RWPE2 (cell line): Measurements from ENCODE around the gene TTI1.

Experiments
- ATAC-seq: fragments of 200-7000 bp; cut with Tn5 transposase; 3 replicates; pipeline ENCODE4 v1.9.1; 2021; ENCODE audit warnings: low read depth
- DNase-seq: peaks from one replicate; pipeline ENCODE4 v3.0.0-alpha.2; 2020; ENCODE audit warnings: low spot score
- H3K27ac ChIP-seq: fragments of 450-650 bp; 2 replicates; pipeline ENCODE4 v1.5.1; 2017; ENCODE audit warnings: mild to moderate bottlenecking; ENCODE audit not compliant: poor library complexity, severe bottlenecking
- H3K27me3 ChIP-seq: fragments of 250-450 bp; sonication (Bioruptor Pico); 2 replicates; pipeline ENCODE4 v1.5.1; 2021; ENCODE audit warnings: mild to moderate bottlenecking, moderate library complexity; ENCODE audit not compliant: insufficient read depth, poor library complexity, severe bottlenecking
- H3K36me3 ChIP-seq: fragments of 250-450 bp; sonication (Bioruptor Pico); 2 replicates; pipeline ENCODE4 v1.5.1; 2020; ENCODE audit warnings: low read depth, mild to moderate bottlenecking, moderate library complexity
- H3K4me1 ChIP-seq: fragments of 250-450 bp; sonication (Bioruptor Pico); 2 replicates; pipeline ENCODE4 v1.5.1; 2021; ENCODE audit warnings: mild to moderate bottlenecking, moderate library complexity; ENCODE audit not compliant: insufficient read depth, poor library complexity, severe bottlenecking
- H3K4me3 ChIP-seq: fragments of 250-450 bp; sonication (Bioruptor Pico); 2 replicates; pipeline ENCODE4 v1.5.1; 2021; ENCODE audit warnings: mild to moderate bottlenecking, moderate library complexity; ENCODE audit not compliant: severe bottlenecking
- H3K9me3 ChIP-seq: fragments of 250-450 bp; sonication (Bioruptor Pico); 2 replicates; pipeline ENCODE4 v1.5.1; 2021; ENCODE audit warnings: mild to moderate bottlenecking, moderate library complexity; ENCODE audit not compliant: severe bottlenecking
- TF ChIP-seq, protein P1 (sequence below): fragments of 450-650 bp; IDR thresholded peaks from one replicate; pipeline ENCODE4 v1.5.1; 2017; ENCODE audit warnings: mild to moderate bottlenecking, moderate library complexity; ENCODE audit not compliant: poor library complexity, severe bottlenecking

Gene TTI1

DNA sequence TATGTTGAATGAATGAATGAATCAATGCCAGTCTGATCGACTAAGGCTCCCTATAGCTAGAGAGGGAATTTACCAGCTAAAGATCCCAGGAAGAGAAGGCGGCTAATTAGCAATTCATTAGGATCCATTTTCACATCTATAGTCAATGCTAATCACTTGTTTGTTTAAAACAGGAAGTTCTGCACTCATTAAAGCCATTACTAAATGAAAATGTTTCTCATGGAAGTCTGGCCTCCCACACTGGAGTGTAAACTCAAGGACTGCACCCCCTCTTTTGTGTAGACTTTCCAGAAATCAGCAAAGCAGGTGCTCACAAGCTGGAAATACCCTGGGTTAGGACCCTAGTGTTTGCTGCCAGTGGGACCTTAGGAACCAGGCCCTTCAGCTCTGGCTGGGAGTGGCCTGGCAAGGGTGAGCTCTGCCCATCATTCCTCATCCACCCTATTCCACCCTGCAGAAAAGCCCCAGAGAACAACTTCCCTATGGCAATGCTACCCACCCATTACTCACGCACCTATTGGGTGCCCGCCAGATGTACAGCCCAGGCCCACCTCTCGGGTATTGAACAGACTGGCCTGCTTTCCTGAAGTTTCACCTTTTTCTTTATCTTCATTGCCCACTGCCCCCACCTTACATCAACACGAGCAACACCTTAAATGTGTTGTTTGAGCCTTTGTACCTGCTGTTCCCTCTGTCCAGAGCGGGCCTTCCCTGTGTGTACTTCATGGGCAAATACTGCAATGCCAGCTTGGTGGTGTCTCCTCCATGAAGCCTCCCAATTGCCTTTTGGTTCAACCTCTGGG is 60.8 kb downstream of the TTI1 start:
- DNase-seq: peak; percentile 68
- H3K9me3 ChIP-seq: peaks cover 10% of the 10 kb centered on the region
- H3K27me3 ChIP-seq: peaks cover 4% of the 10 kb centered on the region
- TF ChIP-seq, protein P1, sequence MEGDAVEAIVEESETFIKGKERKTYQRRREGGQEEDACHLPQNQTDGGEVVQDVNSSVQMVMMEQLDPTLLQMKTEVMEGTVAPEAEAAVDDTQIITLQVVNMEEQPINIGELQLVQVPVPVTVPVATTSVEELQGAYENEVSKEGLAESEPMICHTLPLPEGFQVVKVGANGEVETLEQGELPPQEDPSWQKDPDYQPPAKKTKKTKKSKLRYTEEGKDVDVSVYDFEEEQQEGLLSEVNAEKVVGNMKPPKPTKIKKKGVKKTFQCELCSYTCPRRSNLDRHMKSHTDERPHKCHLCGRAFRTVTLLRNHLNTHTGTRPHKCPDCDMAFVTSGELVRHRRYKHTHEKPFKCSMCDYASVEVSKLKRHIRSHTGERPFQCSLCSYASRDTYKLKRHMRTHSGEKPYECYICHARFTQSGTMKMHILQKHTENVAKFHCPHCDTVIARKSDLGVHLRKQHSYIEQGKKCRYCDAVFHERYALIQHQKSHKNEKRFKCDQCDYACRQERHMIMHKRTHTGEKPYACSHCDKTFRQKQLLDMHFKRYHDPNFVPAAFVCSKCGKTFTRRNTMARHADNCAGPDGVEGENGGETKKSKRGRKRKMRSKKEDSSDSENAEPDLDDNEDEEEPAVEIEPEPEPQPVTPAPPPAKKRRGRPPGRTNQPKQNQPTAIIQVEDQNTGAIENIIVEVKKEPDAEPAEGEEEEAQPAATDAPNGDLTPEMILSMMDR: no peak
- ATAC-seq: no peak
- no peak overlapping the region for H3K4me3 ChIP-seq
- no peaks in the 10 kb centered on the region for H3K36me3 ChIP-seq
- H3K4me1 ChIP-seq: peaks cover 3% of the 10 kb centered on the region
- no peak overlapping the region for H3K27ac ChIP-seq

GRCh38 chr20:37971561-37972127 is 61.6 kb downstream of the TTI1 start:
- H3K4me1 ChIP-seq: peaks cover 3% of the 10 kb centered on the region
- TF ChIP-seq, protein P1: no peak
- ATAC-seq (no peak), DNase-seq (peak; percentile 56)
- H3K27ac ChIP-seq: no peak overlapping the region
- no peaks in the 10 kb centered on the region for H3K36me3 ChIP-seq
- peaks cover 11% of the 10 kb centered on the region for H3K9me3 ChIP-seq
- peaks cover 8% of the 10 kb centered on the region for H3K27me3 ChIP-seq
- H3K4me3 ChIP-seq: no peak overlapping the region

- Histone ChIP-seq H3K9me3 (peaks cover 11% of the 10 kb centered on the region), H3K27ac (no peak overlapping the region), H3K4me1 (peaks cover 3% of the 10 kb centered on the region), H3K36me3 (no peaks in the 10 kb centered on the region), H3K27me3 (peaks cover 8% of the 10 kb centered on the region), H3K4me3 (no peak overlapping the region)
- ATAC-seq (no peak), DNase-seq (peak; percentile 65)
- TF ChIP-seq, protein P1: no peak
Measured at GRCh38 chr20:37970856-37971245, 62.4 kb downstream of the TTI1 start.

DNA sequence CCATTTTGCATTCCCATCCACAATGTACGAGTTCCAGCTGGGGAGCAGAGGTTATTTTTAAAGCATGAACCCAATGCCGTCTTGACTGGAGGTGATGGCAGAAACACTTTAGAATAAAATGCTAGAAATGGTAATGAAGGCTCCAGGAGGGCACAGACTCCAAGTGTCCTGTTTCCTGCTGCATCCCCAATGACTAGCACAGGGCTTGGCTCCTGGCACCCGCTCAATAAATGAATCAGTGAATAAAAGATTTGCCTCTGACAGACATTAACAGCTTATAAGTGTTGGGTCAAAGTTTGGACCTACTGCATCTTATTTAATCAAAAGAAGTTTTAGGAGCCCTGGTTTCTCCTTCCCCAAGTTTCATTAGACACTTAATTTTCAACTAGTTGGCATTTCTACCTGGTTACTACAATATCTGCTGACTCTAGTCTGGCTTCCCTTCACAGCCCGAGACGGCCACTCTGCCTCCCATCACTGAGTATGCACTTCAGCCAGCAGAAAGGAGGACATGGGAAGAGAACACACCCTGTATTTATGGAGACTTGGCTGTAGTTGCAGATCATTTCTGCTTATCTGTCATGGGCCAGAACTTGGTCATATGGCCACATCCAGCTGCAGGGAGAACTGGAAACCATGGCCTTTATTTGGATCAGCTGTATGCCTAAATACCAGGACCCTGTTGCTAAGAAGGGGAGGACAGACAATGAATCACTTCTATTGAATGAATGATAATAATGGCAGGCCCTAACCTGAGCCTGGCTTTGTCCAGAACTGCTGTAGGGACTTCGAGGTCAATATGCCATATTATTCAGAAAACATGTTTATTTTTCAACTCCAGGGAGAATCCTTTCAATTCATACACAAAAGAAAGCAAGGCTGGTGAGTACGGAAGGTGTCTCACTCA is 63.1 kb downstream of the TTI1 start:
- peak; percentile 26; the same call in 2 of the 3 replicates for ATAC-seq
- peaks cover 3% of the 10 kb centered on the region for H3K4me1 ChIP-seq
- TF ChIP-seq, protein P1: no peak

More for the DNA sequence above, 63.1 kb downstream of the TTI1 start:
- DNase-seq: peak; percentile 57
- H3K27ac ChIP-seq: no peak overlapping the region
- H3K9me3 ChIP-seq: peaks cover 11% of the 10 kb centered on the region
- no peaks in the 10 kb centered on the region for H3K36me3 ChIP-seq
- peaks cover 8% of the 10 kb centered on the region for H3K27me3 ChIP-seq
- no peak overlapping the region for H3K4me3 ChIP-seq
